ENCODE measurements around the gene BLOC1S5.

DNA sequence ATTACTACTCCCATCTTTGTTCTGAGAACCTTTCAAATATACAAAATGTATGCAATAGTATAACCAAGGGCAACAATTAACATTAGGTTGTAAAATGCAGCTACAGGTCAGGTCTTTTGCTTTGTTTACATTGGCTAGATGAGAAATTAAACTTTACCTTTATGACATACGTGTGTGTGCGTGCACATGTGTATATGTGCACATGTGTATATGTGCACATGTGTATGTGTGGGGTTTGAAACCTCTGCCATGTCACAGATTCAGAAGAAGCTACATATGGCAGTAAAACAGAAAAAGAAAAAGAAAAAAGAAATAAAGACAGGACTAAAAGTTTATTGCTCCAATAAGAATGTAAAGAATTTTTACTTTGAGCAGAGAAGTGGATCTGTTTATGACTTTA, 40.6 kb downstream of the BLOC1S5 start:
- no peak for TF ChIP-seq POLR2A (IDR thresholded peaks at IDR 0.05; ENCODE audit: low read depth, low read length)
- no peak for TF ChIP-seq POLR2AphosphoS5 (IDR thresholded peaks at IDR 0.05; ENCODE audit: low read depth, low read length)
- no peak for TF ChIP-seq PAX5 (IDR thresholded peaks at IDR 0.05; ENCODE audit: insufficient read depth, low read length, severe bottlenecking)

All from GM12891 (cell line).